HepG2 (cell line): ENCODE results near the gene CLEC5A. TPM values are rescaled to one million over a fixed set of nuclear protein-coding genes. Genes with fewer than 3 reads are reported as not detected.

Experiments used
- BORCS8-MEF2B ChIP-seq: sonication (generic); formaldehyde crosslinking; IDR thresholded peaks from 2 replicates; pipeline ENCODE4 v1.8.0; 2022; ENCODE audit warnings: mild to moderate bottlenecking, missing genetic modification reagents
- CBX5 ChIP-seq: sonication (generic); formaldehyde crosslinking; IDR thresholded peaks from 2 replicates; pipeline ENCODE4 v1.4.0; 2020; ENCODE audit warnings: missing genetic modification reagents, borderline replicate concordance
- E2F1 ChIP-seq: sonication (generic); formaldehyde crosslinking; IDR thresholded peaks from 2 replicates; pipeline ENCODE4 v1.5.0; 2020; ENCODE audit warnings: missing genetic modification reagents
- ELF3 ChIP-seq: IDR thresholded peaks from 2 replicates; pipeline ENCODE4 v1.6.1; 2016; ENCODE audit warnings: missing genetic modification reagents, missing compliant biosample characterization
- ESRRA ChIP-seq: sonication (generic); formaldehyde crosslinking; IDR thresholded peaks from 2 replicates; pipeline ENCODE4 v1.5.1; 2020; ENCODE audit warnings: mild to moderate bottlenecking, low read depth, missing genetic modification reagents
- HMGXB3 ChIP-seq: sonication (generic); formaldehyde crosslinking; IDR thresholded peaks from 2 replicates; pipeline ENCODE4 v1.4.0; 2020; ENCODE audit warnings: missing genetic modification reagents, borderline replicate concordance
- KLF6 ChIP-seq: IDR thresholded peaks from 2 replicates; pipeline ENCODE4 v1.8.0; 2016; ENCODE audit warnings: missing biosample characterization, missing genetic modification reagents
- LBX2 ChIP-seq: sonication (generic); formaldehyde crosslinking; IDR thresholded peaks from 2 replicates; pipeline ENCODE4 v1.5.0; 2020; ENCODE audit warnings: missing genetic modification reagents, mild to moderate bottlenecking, borderline replicate concordance
- MIXL1 ChIP-seq: IDR thresholded peaks from 2 replicates; pipeline ENCODE4 v1.6.1; 2016
- PATZ1 ChIP-seq: sonication (generic); formaldehyde crosslinking; IDR thresholded peaks from 2 replicates; pipeline ENCODE4 v1.4.0; 2020; ENCODE audit warnings: missing genetic modification reagents
- RAD21 ChIP-seq: fragments of 450-650 bp; formaldehyde crosslinking; IDR thresholded peaks from 2 replicates; pipeline ENCODE4 v1.5.0; 2020; ENCODE audit warnings: mild to moderate bottlenecking
- SMC3 ChIP-seq: IDR thresholded peaks from 2 replicates; pipeline ENCODE4 v1.6.1; 2011; ENCODE audit warnings: low read length, improper control_type of control experiment
- TEAD3 ChIP-seq: optimal IDR thresholded peaks from 2 replicates; pipeline ENCODE3; 2016; ENCODE audit warnings: borderline replicate concordance
- YY1 ChIP-seq: IDR thresholded peaks from 2 replicates; pipeline ENCODE4 v1.6.1; 2011; ENCODE audit warnings: low read length, low read depth, moderate library complexity, mild to moderate bottlenecking; ENCODE audit not compliant: insufficient read depth, insufficient replicate concordance
- ZNF263 ChIP-seq: sonication (generic); formaldehyde crosslinking; IDR thresholded peaks from 2 replicates; pipeline ENCODE4 v1.4.0; 2020; ENCODE audit warnings: missing genetic modification reagents
- polyA plus RNA-seq, 8 experiments: library from polyadenylated mRNA; depleted of rRNA in 3 of 8; stranded (reverse) in 7 of 8; unstranded in 1 of 8; fragments of >200 nt; fragmentation: Illumina TruSeq in 4 of 8; extraction: Trizol in 4 of 8; gene quantifications; 2 replicates each; pipeline versions ENCODE4 v1.2.1 to v1.2.3, GENCODE V29; 2011 to 2016; ENCODE audit warnings: low read depth in 4 of 8, missing spikeins in 1 of 8, mixed read lengths in 1 of 8; ENCODE audit not compliant: insufficient read depth in 1 of 8
- total RNA-seq, 5 experiments: library from RNA; depleted of rRNA; stranded (reverse); fragments of >200 nt; fragmentation: Illumina TruSeq; extraction: Trizol; gene quantifications; 2 replicates each; pipeline ENCODE4 v1.2.3, GENCODE V29; 2016; ENCODE audit warnings: low read depth in 1 of 5

Gene CLEC5A
- total and polyA plus RNA-seq, 2 of the 13 experiments (the other 11 are each of a cell fraction or from before 2014, with no cell fraction given): not detected

- TF ChIP-seq YY1: peak; percentile 16
- TF ChIP-seq SMC3: peak; percentile 88
- TF ChIP-seq ZNF263 (CRISPR knock-in tag): peak; percentile 92
- TF ChIP-seq ESRRA: no peak
- TF ChIP-seq KLF6 (CRISPR knock-in tag): no peak
- TF ChIP-seq E2F1: no peak
- TF ChIP-seq HMGXB3 (CRISPR knock-in tag): 0 out of 2 replicates have a peak, but pooled peaks have one; percentile 17
- peak; percentile 75 for TF ChIP-seq TEAD3 (CRISPR knock-in tag)
- TF ChIP-seq PATZ1 (CRISPR knock-in tag): 0 out of 2 replicates have a peak, but pooled peaks have one; percentile 17
- peak; percentile 82 for TF ChIP-seq RAD21 (CRISPR knock-in tag)
- peak; percentile 54; the same call in 1 of the 2 replicates for TF ChIP-seq ELF3 (CRISPR knock-in tag)
- peak; percentile 31; the same call in 1 of the 2 replicates for TF ChIP-seq CBX5 (CRISPR knock-in tag)
- no peak for TF ChIP-seq LBX2 (CRISPR knock-in tag)
- TF ChIP-seq BORCS8-MEF2B (CRISPR knock-in tag): 0 out of 2 replicates have a peak, but pooled peaks have one; percentile 40
- 0 out of 2 replicates have a peak, but pooled peaks have one; percentile 28 for TF ChIP-seq MIXL1 (CRISPR knock-in tag)
These were observed 29.2 kb upstream of the CLEC5A start (continued) for GRCh38 chr7:141975806-141976523.
